GM18526 (cell line): ENCODE results near the gene RNF182.

Experiments used
- POLR2A ChIP-seq: IDR thresholded peaks from 3 replicates; pipeline ENCODE4 v1.6.1; 2011; ENCODE audit not compliant: insufficient read length; ENCODE audit errors: extremely low read depth

The RNF182 gene

GRCh38 chr6:13934721-13935120 is 10.0 kb downstream of the RNF182 start:
- no peak for TF ChIP-seq POLR2A

GRCh38 chr6:13935190-13935880 is 10.6 kb downstream of the RNF182 start:
- TF ChIP-seq POLR2A = no peak

- TF ChIP-seq POLR2A = no peak
Measured at GRCh38 chr6:13941902-13942301, 17.1 kb downstream of the RNF182 start.

- TF ChIP-seq POLR2A = no peak
Measured at GRCh38 chr6:13943943-13944342, 19.2 kb downstream of the RNF182 start.

GRCh38 chr6:13946506-13946905 is 21.8 kb downstream of the RNF182 start:
- no peak for TF ChIP-seq POLR2A

- TF ChIP-seq POLR2A = no peak
Measured at GRCh38 chr6:13947611-13948178, 22.9 kb downstream of the RNF182 start.

GRCh38 chr6:13952101-13952500 is 27.3 kb downstream of the RNF182 start:
- no peak for TF ChIP-seq POLR2A

GRCh38 chr6:13953061-13953705 is 28.4 kb downstream of the RNF182 start:
- no peak for TF ChIP-seq POLR2A

GRCh38 chr6:13965582-13966127 is 40.9 kb downstream of the RNF182 start:
- TF ChIP-seq POLR2A = no peak

- TF ChIP-seq POLR2A = no peak
Measured at GRCh38 chr6:13971303-13971702, 46.6 kb downstream of the RNF182 start.

- no peak for TF ChIP-seq POLR2A
Measured at GRCh38 chr6:13978102-13978640, 53.4 kb downstream of the RNF182 start.

GRCh38 chr6:13978787-13979186 is 54.0 kb downstream of the RNF182 start:
- TF ChIP-seq POLR2A = no peak

GRCh38 chr6:13979284-13980171 is 54.8 kb downstream of the RNF182 start:
- no peak for TF ChIP-seq POLR2A

GRCh38 chr6:13980534-13980933 is 55.8 kb downstream of the RNF182 start:
- no peak for TF ChIP-seq POLR2A

- TF ChIP-seq POLR2A = no peak
Measured at GRCh38 chr6:13985663-13986325, 61.0 kb downstream of the RNF182 start.
